Lung (tissue), 12 donors: ENCODE data around the gene NRG2. TPM values are rescaled to one million over a fixed set of nuclear protein-coding genes. Genes with fewer than 3 reads are reported as not detected.

Source experiments
- ATAC-seq: fragments of 200-7000 bp; cut with Tn5 transposase; one replicate; pipeline ENCODE4 v1.9.1; 2020; ENCODE audit warnings: moderate number of reproducible peaks; ENCODE audit not compliant: insufficient read depth, low FRiP score
- DNase-seq, 3 donors: peaks; one replicate each; pipeline ENCODE4 v3.0.0-alpha.2; 2013 to 2017
- H3K27ac ChIP-seq, 2 donors: one replicate each; pipeline ENCODE4 v1.5.1; 2013; ENCODE audit warnings: mild to moderate bottlenecking in 2 of 2, moderate library complexity in 2 of 2, control low read depth in 1 of 2, inconsistent platforms in 1 of 2, low read depth in 1 of 2, low read length in 1 of 2
- H3K27me3 ChIP-seq, 3 donors: one replicate each; pipeline ENCODE4 v1.5.1; 2013; ENCODE audit warnings: low read length in 2 of 3; ENCODE audit not compliant: control insufficient read depth in 3 of 3, insufficient read depth in 3 of 3
- H3K36me3 ChIP-seq, 4 donors: one replicate each; pipeline ENCODE4 v1.5.1; 2013; ENCODE audit warnings: low read length in 4 of 4, mild to moderate bottlenecking in 1 of 4, moderate library complexity in 1 of 4; ENCODE audit not compliant: control insufficient read depth in 4 of 4, insufficient read depth in 4 of 4
- H3K4me1 ChIP-seq, 5 donors: one replicate each; pipeline ENCODE4 v1.5.1; 2013; ENCODE audit warnings: low read length in 5 of 5, mild to moderate bottlenecking in 2 of 5, moderate library complexity in 1 of 5; ENCODE audit not compliant: control insufficient read depth in 5 of 5, insufficient read depth in 5 of 5
- H3K4me3 ChIP-seq: one replicate; pipeline ENCODE4 v1.5.1; 2013; ENCODE audit warnings: mild to moderate bottlenecking, control low read depth, moderate library complexity
- H3K9ac ChIP-seq, 2 donors: one replicate each; pipeline ENCODE4 v1.5.1; 2013; ENCODE audit warnings: low read length in 2 of 2, control low read depth in 1 of 2; ENCODE audit not compliant: insufficient read depth in 1 of 2
- H3K9me3 ChIP-seq, 4 donors: one replicate each; pipeline ENCODE4 v1.5.1; 2013; ENCODE audit warnings: low read length in 3 of 4, mild to moderate bottlenecking in 1 of 4, moderate library complexity in 1 of 4; ENCODE audit not compliant: control insufficient read depth in 4 of 4, insufficient read depth in 3 of 4
- CTCF ChIP-seq: IDR thresholded peaks from 2 replicates; pipeline ENCODE4 v1.5.1; 2012; ENCODE audit warnings: mild to moderate bottlenecking; ENCODE audit errors: control extremely low read depth, extremely low read depth
- WGBS, 2 donors: extraction: QIAGEN DNeasy Blood & Tissue Kit; methylation state at CpG; one replicate each; pipeline ENCODE4 v1.1.7; 2013; 5-methylcytosine and 5-hydroxymethylcytosine counted together
- polyA plus RNA-seq, 2 donors: library from polyadenylated mRNA; stranded (reverse); fragments of 200-250 nt; gene quantifications; one replicate each; pipeline ENCODE4 v1.2.1, GENCODE V29; 2013
- total RNA-seq, 2 donors: library from RNA; depleted of rRNA in 1 of 2; stranded (reverse); fragments of >200 nt in 1 of 2; gene quantifications; one replicate each; pipeline ENCODE4 v1.2.1, GENCODE V29; 2014 to 2021
- donor health status: control.
- donor health status: control.
- donor health status: Bipolar disorder and iron deficiency.
- donor health status: healthy.
- donor health status: DM: yes; HTN: yes; CAD: no.

NRG2 gene
- total and polyA plus RNA-seq, 4 donors: 0.41 to 3.0 (median 1.0) TPM

DNA sequence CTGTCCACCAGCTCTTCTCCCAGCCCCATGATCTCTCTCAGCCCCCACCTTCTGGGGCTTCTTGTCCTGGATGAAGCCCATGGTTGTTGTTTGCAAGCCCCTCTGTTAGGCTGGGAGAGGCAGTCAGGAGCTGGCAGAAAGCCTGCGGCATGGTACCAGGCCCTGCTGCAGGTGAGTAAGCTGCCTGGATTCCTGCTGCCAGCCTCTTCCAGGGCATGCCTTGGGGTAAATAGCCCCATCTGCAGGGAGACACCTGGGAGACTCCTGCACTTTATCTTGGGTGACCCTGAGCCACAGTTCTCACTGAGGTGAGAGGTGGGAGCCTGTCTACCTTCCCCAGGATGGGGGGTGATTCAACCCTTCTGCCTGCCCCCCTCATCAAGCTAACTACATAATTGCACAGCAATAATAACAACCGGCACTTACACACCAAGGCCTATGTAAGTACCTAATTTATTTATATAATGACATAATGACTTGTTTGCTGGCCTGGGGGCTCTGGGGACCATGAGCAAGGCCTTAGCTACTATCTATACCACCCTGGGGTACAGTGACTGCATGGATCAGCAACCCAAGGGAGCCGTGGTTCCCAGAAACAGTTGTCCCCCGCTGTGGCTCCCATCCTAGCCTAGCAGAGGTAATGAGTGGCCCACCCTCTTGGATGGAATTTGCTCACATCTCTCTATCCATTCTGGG is 131.5 kb downstream of the NRG2 start:
- Histone ChIP-seq H3K27me3 (peaks cover 0 to 3% (median 0%) of the 10 kb centered on the region in 3 donors), H3K9ac (no peak overlapping the region), H3K27ac (no peak overlapping the region), H3K9me3 (no peaks in the 10 kb centered on the region), H3K36me3 (no peaks in the 10 kb centered on the region), H3K4me3 (no peak overlapping the region), H3K4me1 (peaks cover 0 to 11% (median 0%) of the 10 kb centered on the region in 5 donors)
- no peak for TF ChIP-seq CTCF
- WGBS, 2 donors: 97 to 98% methylated on average over 4 of the region's 4 CpGs
- DNase-seq: no peak
- ATAC-seq: no peak

DNA sequence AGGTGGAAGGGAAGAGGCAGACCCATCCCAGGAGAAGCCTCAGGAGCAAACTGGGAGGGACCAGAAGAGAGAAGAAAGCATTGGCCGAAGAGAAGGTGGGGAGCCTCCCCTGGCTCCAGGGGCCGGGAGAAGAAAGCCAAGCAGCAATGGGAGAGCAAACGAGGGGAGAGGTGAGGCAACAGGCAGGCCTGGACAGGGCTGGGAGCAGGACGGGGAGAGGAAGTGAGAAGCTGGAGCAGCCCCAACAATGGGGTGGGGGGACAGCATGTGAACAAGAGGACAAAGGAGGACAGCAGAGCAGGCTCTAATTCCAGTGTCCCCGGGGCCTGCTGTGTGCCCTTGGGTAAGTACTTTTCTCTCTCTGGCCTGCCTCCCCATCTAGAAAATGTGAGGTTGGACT is 132.2 kb downstream of the NRG2 start:
- ATAC-seq (no peak), DNase-seq (no peak)
- 73 to 78% methylated on average over 5 of the region's 5 CpGs for WGBS, 2 donors
- Histone ChIP-seq H3K36me3 (no peaks in the 10 kb centered on the region), H3K4me3 (no peak overlapping the region), H3K9ac (no peak overlapping the region), H3K27me3 (peaks cover 0 to 3% (median 0%) of the 10 kb centered on the region in 3 donors), H3K9me3 (no peaks in the 10 kb centered on the region), H3K4me1 (peaks cover 0 to 11% (median 0%) of the 10 kb centered on the region in 5 donors), H3K27ac (no peak overlapping the region)
- TF ChIP-seq CTCF: no peak

GRCh38 chr5:139910036-139910435 is 133.1 kb downstream of the NRG2 start:
- Histone ChIP-seq H3K9ac (no peak overlapping the region), H3K4me3 (no peak overlapping the region), H3K4me1 (peaks cover 0 to 9% (median 0%) of the 10 kb centered on the region in 5 donors), H3K27ac (no peak overlapping the region), H3K27me3 (peaks cover 0 to 3% (median 0%) of the 10 kb centered on the region in 3 donors), H3K9me3 (no peaks in the 10 kb centered on the region), H3K36me3 (no peaks in the 10 kb centered on the region)
- 86 to 90% methylated on average over 3 of the region's 3 CpGs for WGBS, 2 donors
- DNase-seq (no peak), ATAC-seq (no peak)
- TF ChIP-seq CTCF: no peak
